Colonic mucosa (tissue), 4 donors: ENCODE data around the gene CLPTM1L. TPM values are rescaled to one million over a fixed set of nuclear protein-coding genes. Genes with fewer than 3 reads are reported as not detected.

Experiments
- DNase-seq: peaks from one replicate; pipeline ENCODE4 v3.0.0-alpha.2; 2020
- H3K27ac ChIP-seq: fragments of 200-600 bp; one replicate; pipeline ENCODE4 v1.8.0; 2021
- H3K27me3 ChIP-seq: fragments of 200-600 bp; one replicate; pipeline ENCODE4 v1.8.0; 2021
- H3K36me3 ChIP-seq: fragments of 200-600 bp; one replicate; pipeline ENCODE4 v1.8.0; 2021
- H3K4me1 ChIP-seq: fragments of 200-600 bp; one replicate; pipeline ENCODE4 v1.8.0; 2021; ENCODE audit warnings: mild to moderate bottlenecking
- H3K4me3 ChIP-seq: fragments of 200-600 bp; one replicate; pipeline ENCODE4 v1.8.0; 2021
- H3K9ac ChIP-seq, 2 donors: one replicate each; pipeline ENCODE4 v1.7.0; 2013; ENCODE audit warnings: control low read depth in 2 of 2, low read depth in 2 of 2, low read length in 2 of 2
- H3K9me3 ChIP-seq: fragments of 200-600 bp; one replicate; pipeline ENCODE4 v1.8.0; 2021
- intact Hi-C: fragments of 100-400 bp; cut with DNase I; formaldehyde crosslinking; loops from one replicate; pipeline ENCODE4 v1.14.1; 2022
- microRNA-seq: library from miRNA; unstranded; fragments of <30 nt; microRNA quantifications from one replicate; pipeline ENCODE4, GENCODE V29; 2019
- total RNA-seq, 2 donors: library from RNA; stranded (reverse); fragmentation: NEBNext Ultra II Directional in 1 of 2; extraction: Animal tissue kit (Norgen Biotek cat#: 25700) in 1 of 2; gene quantifications; one replicate each; pipeline ENCODE4 v1.2.1, GENCODE V29; 2021
- TF ChIP-seq, protein P1 (sequence below): fragments of 200-600 bp; IDR thresholded peaks from one replicate; pipeline ENCODE4 v1.8.0; 2022; ENCODE audit warnings: antibody characterized with exemption, mild to moderate bottlenecking
- donor health status: healthy.
- donor health status: DM: no; HTN: no; CAD: no.
- donor health status: DM: no; HTN: no; CAD: no.

Gene CLPTM1L
- total RNA-seq, 2 donors from 2014 or later: 80.1 to 138 TPM

DNA sequence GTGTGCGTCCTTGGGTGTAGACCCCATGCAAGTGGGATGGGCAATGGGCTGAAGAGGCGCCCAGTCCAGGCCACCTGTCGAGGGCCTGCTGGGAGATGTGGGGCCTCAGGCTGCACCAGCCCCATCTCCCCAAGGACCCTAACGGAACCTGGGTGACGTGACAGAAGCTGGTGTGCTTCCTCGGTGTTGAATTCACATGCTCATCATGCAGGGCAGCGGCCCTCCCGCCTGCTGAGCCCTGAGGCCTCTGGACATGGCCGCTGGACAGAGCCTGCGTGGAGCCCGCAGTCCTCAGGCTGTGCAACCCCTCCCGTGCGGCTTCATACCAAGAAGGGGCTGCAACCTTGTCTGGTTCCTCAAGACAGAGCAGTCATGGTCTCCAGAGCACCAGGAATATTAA lies 76.8 kb downstream of the CLPTM1L start:
- no peaks in the 10 kb centered on the region for H3K4me1 ChIP-seq
- no peak for DNase-seq
- H3K9me3 ChIP-seq: no peaks in the 10 kb centered on the region
- H3K4me3 ChIP-seq: no peak overlapping the region
- no peak overlapping the region for H3K27ac ChIP-seq
- no peak overlapping the region for H3K9ac ChIP-seq
- no peaks in the 10 kb centered on the region for H3K36me3 ChIP-seq
- TF ChIP-seq, protein P1, sequence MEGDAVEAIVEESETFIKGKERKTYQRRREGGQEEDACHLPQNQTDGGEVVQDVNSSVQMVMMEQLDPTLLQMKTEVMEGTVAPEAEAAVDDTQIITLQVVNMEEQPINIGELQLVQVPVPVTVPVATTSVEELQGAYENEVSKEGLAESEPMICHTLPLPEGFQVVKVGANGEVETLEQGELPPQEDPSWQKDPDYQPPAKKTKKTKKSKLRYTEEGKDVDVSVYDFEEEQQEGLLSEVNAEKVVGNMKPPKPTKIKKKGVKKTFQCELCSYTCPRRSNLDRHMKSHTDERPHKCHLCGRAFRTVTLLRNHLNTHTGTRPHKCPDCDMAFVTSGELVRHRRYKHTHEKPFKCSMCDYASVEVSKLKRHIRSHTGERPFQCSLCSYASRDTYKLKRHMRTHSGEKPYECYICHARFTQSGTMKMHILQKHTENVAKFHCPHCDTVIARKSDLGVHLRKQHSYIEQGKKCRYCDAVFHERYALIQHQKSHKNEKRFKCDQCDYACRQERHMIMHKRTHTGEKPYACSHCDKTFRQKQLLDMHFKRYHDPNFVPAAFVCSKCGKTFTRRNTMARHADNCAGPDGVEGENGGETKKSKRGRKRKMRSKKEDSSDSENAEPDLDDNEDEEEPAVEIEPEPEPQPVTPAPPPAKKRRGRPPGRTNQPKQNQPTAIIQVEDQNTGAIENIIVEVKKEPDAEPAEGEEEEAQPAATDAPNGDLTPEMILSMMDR: no peak
- no peaks in the 10 kb centered on the region for H3K27me3 ChIP-seq
- intact Hi-C loops: no loop called here

Small RNA genes lying within 50 kb of the gene (microRNA-seq; reads per million reads assigned to microRNA genes)
- not detected for gene MIR4457

Other genes with a start within 250 kb of the CLPTM1L start
- 10 to 100 TPM; 64.6 to 81.2 TPM for gene SLC12A7, start 233.0 kb downstream of the CLPTM1L start, total RNA-seq
- 10 to 100 TPM in 1 of 2 donors, under 1 TPM in 1; 0.67 to 56.2 TPM for gene SLC6A19, start 143.5 kb downstream of the CLPTM1L start, total RNA-seq
- under 1 TPM in 1 of 2 donors, not detected in 1; 0.27 TPM for gene SLC6A18, start 119.7 kb downstream of the CLPTM1L start, total RNA-seq
- 10 to 100 TPM in 1 of 2 donors, under 1 TPM in 1; 0.72 to 13.7 TPM for gene TERT, start 50.0 kb downstream of the CLPTM1L start, total RNA-seq
- not detected for gene SLC6A3, start 100.3 kb upstream of the CLPTM1L start, total RNA-seq
- 10 to 100 TPM; 17.1 to 27.3 TPM for gene LPCAT1, start 178.9 kb upstream of the CLPTM1L start, total RNA-seq